Neural progenitor cell (in vitro differentiated cells): ENCODE data around the gene TTLL10. TPM values are rescaled to one million over a fixed set of nuclear protein-coding genes. Genes with fewer than 3 reads are reported as not detected.

Experiments
- DNase-seq: peaks from one replicate; pipeline ENCODE4 v3.0.0-alpha.2; 2016; ENCODE audit warnings: low spot score
- H2AFZ ChIP-seq: fragments of 200-600 bp; sonication (generic); replicated peaks from 2 replicates; pipeline ENCODE4 v1.6.1; 2016; ENCODE audit warnings: antibody characterized with exemption
- H3F3A ChIP-seq: fragments of 200-600 bp; sonication (generic); 2 replicates; pipeline ENCODE4 v1.6.1; 2016; ENCODE audit warnings: antibody characterized with exemption, low read depth
- H3K27ac ChIP-seq: fragments of 200-600 bp; sonication (generic); 2 replicates; pipeline ENCODE4 v1.5.1; 2016; ENCODE audit warnings: mild to moderate bottlenecking
- H3K27me3 ChIP-seq: fragments of 200-600 bp; sonication (generic); 2 replicates; pipeline ENCODE4 v1.6.1; 2016; ENCODE audit warnings: mild to moderate bottlenecking, moderate library complexity
- H3K36me3 ChIP-seq: fragments of 200-600 bp; sonication (generic); 2 replicates; pipeline ENCODE4 v1.5.1; 2016
- H3K4me1 ChIP-seq: fragments of 200-600 bp; sonication (generic); 2 replicates; pipeline ENCODE4 v1.6.1; 2016; ENCODE audit warnings: mixed run types
- H3K4me2 ChIP-seq: fragments of 200-600 bp; sonication (generic); 2 replicates; pipeline ENCODE4 v1.6.1; 2016
- H3K4me3 ChIP-seq: fragments of 200-600 bp; sonication (generic); 2 replicates; pipeline ENCODE4 v1.5.1; 2016
- H3K79me2 ChIP-seq: fragments of 200-600 bp; sonication (generic); 2 replicates; pipeline ENCODE4 v1.6.1; 2016; ENCODE audit warnings: low read depth
- H3K9ac ChIP-seq: fragments of 200-600 bp; sonication (generic); 2 replicates; pipeline ENCODE4 v1.6.1; 2016
- H3K9me3 ChIP-seq: fragments of 200-600 bp; sonication (generic); 2 replicates; pipeline ENCODE4 v1.5.1; 2016; ENCODE audit warnings: low read depth
- H4K20me1 ChIP-seq: fragments of 200-600 bp; sonication (generic); 2 replicates; pipeline ENCODE4 v1.6.1; 2016; ENCODE audit warnings: low read depth
- H3K27ac Mint-ChIP-seq: 3 replicates; pipeline ENCODE4 v1.8.0; 2021; ENCODE audit warnings: mixed read lengths
- H3K27me3 Mint-ChIP-seq: 2 replicates; pipeline ENCODE4 v1.8.0; 2022; ENCODE audit warnings: low read depth, mild to moderate bottlenecking, inconsistent platforms, moderate library complexity, mixed read lengths; ENCODE audit not compliant: insufficient read depth
- H3K36me3 Mint-ChIP-seq: 3 replicates; pipeline ENCODE4 v1.8.0; 2021; ENCODE audit warnings: mixed read lengths
- H3K4me1 Mint-ChIP-seq: 3 replicates; pipeline ENCODE4 v1.8.0; 2021; ENCODE audit warnings: mixed read lengths
- H3K4me3 Mint-ChIP-seq: 3 replicates; pipeline ENCODE4 v1.8.0; 2021; ENCODE audit warnings: mild to moderate bottlenecking, moderate library complexity, mixed read lengths
- H3K9me3 Mint-ChIP-seq: 3 replicates; pipeline ENCODE4 v1.8.0; 2020; ENCODE audit warnings: mixed read lengths
- CTCF ChIP-seq: fragments of 200-600 bp; sonication (generic); IDR thresholded peaks from 2 replicates; pipeline ENCODE4 v1.5.1; 2017; ENCODE audit warnings: antibody characterized with exemption, mild to moderate bottlenecking
- EZH2 ChIP-seq: fragments of 200-600 bp; sonication (generic); IDR thresholded peaks from 2 replicates; pipeline ENCODE4 v1.6.1; 2017; ENCODE audit warnings: antibody characterized with exemption, mild to moderate bottlenecking, moderate library complexity
- EZH2phosphoT487 ChIP-seq: fragments of 200-600 bp; sonication (generic); IDR thresholded peaks from 2 replicates; pipeline ENCODE4 v1.6.1; 2017; ENCODE audit warnings: antibody characterized with exemption
- total RNA-seq: library from RNA; depleted of rRNA; stranded (reverse); fragments of >200 nt; gene quantifications from 2 replicates; pipeline ENCODE4 v1.2.3, GENCODE V29; 2015; ENCODE audit warnings: low replicate concordance

Gene TTLL10
- total RNA-seq, 1 donor from 2014 or later = not detected

GRCh38 chr1:1155258-1155657 lies 18.4 kb upstream of the TTLL10 start:
- Histone ChIP-seq H2AFZ (no peak overlapping the region), H3K9me3 (no peaks in the 10 kb centered on the region), H3K4me2 (no peak overlapping the region), H3K79me2 (no peaks in the 10 kb centered on the region), H3K4me1 (peaks cover 12% of the 10 kb centered on the region), H3K4me3 (no peak overlapping the region), H3K9ac (no peak overlapping the region), H3K27ac (no peak overlapping the region), H3K36me3 (no peaks in the 10 kb centered on the region), H4K20me1 (no peaks in the 10 kb centered on the region), H3F3A (peaks cover 26% of the 10 kb centered on the region), H3K27me3 (no peaks in the 10 kb centered on the region)
- DNase-seq = no peak
- Mint-ChIP-seq H3K27me3 (peaks cover 29% of the 10 kb centered on the region), H3K36me3 (peaks cover 8% of the 10 kb centered on the region), H3K4me3 (no peak overlapping the region), H3K4me1 (peaks cover 3% of the 10 kb centered on the region), H3K9me3 (peaks cover 30% of the 10 kb centered on the region), H3K27ac (peak overlapping the region; percentile 4)
- no peak for TF ChIP-seq EZH2phosphoT487
- no peak for TF ChIP-seq CTCF
- TF ChIP-seq EZH2 = no peak

DNA sequence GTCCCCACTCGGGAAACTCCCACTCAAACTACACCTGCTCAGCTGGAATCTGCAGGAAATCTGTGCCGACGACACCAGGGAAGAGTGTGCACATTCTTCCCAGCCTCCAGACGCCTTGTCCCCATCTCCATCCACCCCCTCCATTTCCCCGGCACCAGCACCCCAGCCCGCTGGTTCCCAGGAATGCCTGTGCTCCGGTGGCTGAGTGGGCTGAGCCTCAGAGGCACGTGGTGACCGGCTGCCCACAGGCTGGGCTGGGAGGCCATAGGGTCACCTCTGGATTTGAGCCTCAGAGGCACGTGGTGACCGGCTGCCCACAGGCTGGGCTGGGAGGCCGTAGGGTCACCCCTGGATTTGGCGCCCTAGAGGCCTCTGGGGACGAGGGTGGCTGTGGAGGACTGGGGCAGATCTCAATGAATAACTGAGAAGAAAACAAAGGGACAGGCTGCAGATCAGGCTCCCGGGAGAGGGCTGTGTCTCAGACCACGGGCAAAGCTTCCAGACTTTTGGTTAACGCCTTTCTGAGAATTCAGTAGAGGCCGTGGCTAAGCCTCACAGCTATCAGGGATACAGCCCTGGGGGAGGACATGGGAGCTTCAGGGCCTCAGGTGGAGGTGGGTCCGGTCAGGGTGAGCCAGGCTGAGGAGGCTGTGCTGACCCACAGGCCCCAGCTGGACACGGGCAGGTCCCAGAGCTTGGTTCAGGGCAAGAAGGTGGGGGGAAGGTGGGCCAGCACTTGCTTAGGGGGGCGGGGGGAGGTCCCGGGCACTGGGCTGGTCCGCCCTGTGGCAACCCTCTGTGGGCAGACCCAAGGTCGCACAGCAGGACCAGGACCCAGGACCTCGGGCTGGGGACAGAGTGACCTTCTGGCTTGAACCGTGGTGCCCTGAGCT lies 17.3 kb upstream of the TTLL10 start:
- Mint-ChIP-seq H3K36me3 (peaks cover 8% of the 10 kb centered on the region), H3K27me3 (peaks cover 29% of the 10 kb centered on the region), H3K4me1 (peaks cover 3% of the 10 kb centered on the region), H3K27ac (peak overlapping the region; percentile 66), H3K4me3 (peak overlapping the region; percentile 77), H3K9me3 (peaks cover 30% of the 10 kb centered on the region)
- no peak for DNase-seq
- Histone ChIP-seq H3K27me3 (no peaks in the 10 kb centered on the region), H3K79me2 (no peaks in the 10 kb centered on the region), H3K4me1 (peaks cover 12% of the 10 kb centered on the region), H3F3A (peaks cover 26% of the 10 kb centered on the region), H2AFZ (no peak overlapping the region), H3K27ac (no peak overlapping the region), H4K20me1 (no peaks in the 10 kb centered on the region), H3K36me3 (no peaks in the 10 kb centered on the region), H3K4me2 (peak overlapping the region; percentile 35), H3K9me3 (no peaks in the 10 kb centered on the region), H3K9ac (no peak overlapping the region), H3K4me3 (no peak overlapping the region)
- TF ChIP-seq EZH2phosphoT487 = no peak
- TF ChIP-seq CTCF = no peak
- no peak for TF ChIP-seq EZH2

GRCh38 chr1:1157033-1157365 lies 16.7 kb upstream of the TTLL10 start:
- no peaks in the 10 kb centered on the region for H3K9me3 ChIP-seq
- H3K4me2 ChIP-seq = peak overlapping the region; percentile 35
- peaks cover 1% of the 10 kb centered on the region for H3K27me3 ChIP-seq
- H3K27ac ChIP-seq = no peak overlapping the region
- no peaks in the 10 kb centered on the region for H4K20me1 ChIP-seq
- H3K9ac ChIP-seq = no peak overlapping the region
- Mint-ChIP-seq H3K36me3 (peaks cover 8% of the 10 kb centered on the region), H3K27me3 (peaks cover 29% of the 10 kb centered on the region), H3K27ac (no peak overlapping the region), H3K4me3 (peak overlapping the region; percentile 77), H3K9me3 (peaks cover 28% of the 10 kb centered on the region), H3K4me1 (peaks cover 3% of the 10 kb centered on the region)
- no peak for DNase-seq
- H3K4me1 ChIP-seq = peaks cover 15% of the 10 kb centered on the region
- no peak for TF ChIP-seq CTCF
- TF ChIP-seq EZH2 = no peak
- no peak for TF ChIP-seq EZH2phosphoT487
- H3K4me3 ChIP-seq = no peak overlapping the region
- H2AFZ ChIP-seq = no peak overlapping the region
- no peaks in the 10 kb centered on the region for H3K79me2 ChIP-seq
- H3K36me3 ChIP-seq = no peaks in the 10 kb centered on the region
- H3F3A ChIP-seq = peaks cover 26% of the 10 kb centered on the region
